ENCODE data around the gene ATP9B. TPM values are rescaled to one million over a fixed set of nuclear protein-coding genes. Genes with fewer than 3 reads are reported as not detected.

The ATP9B gene, protein sequence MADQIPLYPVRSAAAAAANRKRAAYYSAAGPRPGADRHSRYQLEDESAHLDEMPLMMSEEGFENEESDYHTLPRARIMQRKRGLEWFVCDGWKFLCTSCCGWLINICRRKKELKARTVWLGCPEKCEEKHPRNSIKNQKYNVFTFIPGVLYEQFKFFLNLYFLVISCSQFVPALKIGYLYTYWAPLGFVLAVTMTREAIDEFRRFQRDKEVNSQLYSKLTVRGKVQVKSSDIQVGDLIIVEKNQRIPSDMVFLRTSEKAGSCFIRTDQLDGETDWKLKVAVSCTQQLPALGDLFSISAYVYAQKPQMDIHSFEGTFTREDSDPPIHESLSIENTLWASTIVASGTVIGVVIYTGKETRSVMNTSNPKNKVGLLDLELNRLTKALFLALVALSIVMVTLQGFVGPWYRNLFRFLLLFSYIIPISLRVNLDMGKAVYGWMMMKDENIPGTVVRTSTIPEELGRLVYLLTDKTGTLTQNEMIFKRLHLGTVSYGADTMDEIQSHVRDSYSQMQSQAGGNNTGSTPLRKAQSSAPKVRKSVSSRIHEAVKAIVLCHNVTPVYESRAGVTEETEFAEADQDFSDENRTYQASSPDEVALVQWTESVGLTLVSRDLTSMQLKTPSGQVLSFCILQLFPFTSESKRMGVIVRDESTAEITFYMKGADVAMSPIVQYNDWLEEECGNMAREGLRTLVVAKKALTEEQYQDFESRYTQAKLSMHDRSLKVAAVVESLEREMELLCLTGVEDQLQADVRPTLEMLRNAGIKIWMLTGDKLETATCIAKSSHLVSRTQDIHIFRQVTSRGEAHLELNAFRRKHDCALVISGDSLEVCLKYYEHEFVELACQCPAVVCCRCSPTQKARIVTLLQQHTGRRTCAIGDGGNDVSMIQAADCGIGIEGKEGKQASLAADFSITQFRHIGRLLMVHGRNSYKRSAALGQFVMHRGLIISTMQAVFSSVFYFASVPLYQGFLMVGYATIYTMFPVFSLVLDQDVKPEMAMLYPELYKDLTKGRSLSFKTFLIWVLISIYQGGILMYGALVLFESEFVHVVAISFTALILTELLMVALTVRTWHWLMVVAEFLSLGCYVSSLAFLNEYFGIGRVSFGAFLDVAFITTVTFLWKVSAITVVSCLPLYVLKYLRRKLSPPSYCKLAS
- total RNA-seq (2022; extraction: Qiagen RNA extraction; ENCODE audit: low read depth), result 15.2 to 17.6 TPM (median 16.5 TPM) in 5 replicates

GRCh38 chr18:79068937-79069716 is at the start of gene ATP9B:
Gene ATP9B (plus strand): TSS chr18:79069394. CDS start chr18:79069411, 17 bp downstream.

GRCh38 chr18:79395761-79396404 is 326.7 kb downstream of the ATP9B start, which contains the start of gene NFATC1:
Gene NFATC1 (plus strand): TSS chr18:79395930. CDS start chr18:79396225, 295 bp downstream.

Other genes with a start within 250 kb of the ATP9B start
- gene SALL3, start 89.6 kb upstream of the ATP9B start, total RNA-seq (2022; extraction: Qiagen RNA extraction; ENCODE audit: low read depth), result not detected in 5 replicates

Data from A549 treated with GW870086 at 1 μM for 4 hours (cell line).